Progenitor cell of endocrine pancreas (in vitro differentiated cells): Measurements from ENCODE around the gene STX4. TPM values are rescaled to one million over a fixed set of nuclear protein-coding genes. Genes with fewer than 3 reads are reported as not detected.
A peak's percentile ranks its signal among the peaks of the same experiment; 100 is the strongest.

Experiments
- DNase-seq: peaks from one replicate; pipeline ENCODE4 v3.0.0; 2021; ENCODE audit warnings: low spot score; ENCODE audit not compliant: unreplicated experiment
- H3K27ac Mint-ChIP-seq: 2 replicates; pipeline ENCODE4 v1.8.0; 2021; ENCODE audit warnings: mild to moderate bottlenecking, moderate library complexity, mixed read lengths
- H3K27me3 Mint-ChIP-seq: 2 replicates; pipeline ENCODE4 v1.8.0; 2021; ENCODE audit warnings: mixed read lengths
- H3K36me3 Mint-ChIP-seq: 2 replicates; pipeline ENCODE4 v1.8.0; 2022; ENCODE audit warnings: mixed read lengths; ENCODE audit not compliant: insufficient read depth
- H3K4me1 Mint-ChIP-seq: 2 replicates; pipeline ENCODE4 v1.8.0; 2021; ENCODE audit warnings: low read depth, mixed read lengths
- H3K4me3 Mint-ChIP-seq: 2 replicates; pipeline ENCODE4 v1.8.0; 2021; ENCODE audit warnings: low read depth, mild to moderate bottlenecking, moderate library complexity, mixed read lengths
- H3K9me3 Mint-ChIP-seq: 2 replicates; pipeline ENCODE4 v1.8.0; 2021; ENCODE audit warnings: low read depth, mixed read lengths
- total RNA-seq: library from RNA; stranded (reverse); gene quantifications from 2 replicates; pipeline ENCODE4 v1.2.1, GENCODE V29; 2021
- TF ChIP-seq, protein P1 (sequence below): fragments of 200-600 bp; sonication (generic); IDR thresholded peaks from one replicate; pipeline ENCODE4 v1.5.0; 2021; ENCODE audit warnings: antibody characterized with exemption, mild to moderate bottlenecking; ENCODE audit not compliant: unreplicated experiment

Gene STX4
- total RNA-seq, 1 donor from 2014 or later: 50.3 TPM

- H3K9me3 Mint-ChIP-seq: no peaks in the 10 kb centered on the region
- TF ChIP-seq, protein P1, sequence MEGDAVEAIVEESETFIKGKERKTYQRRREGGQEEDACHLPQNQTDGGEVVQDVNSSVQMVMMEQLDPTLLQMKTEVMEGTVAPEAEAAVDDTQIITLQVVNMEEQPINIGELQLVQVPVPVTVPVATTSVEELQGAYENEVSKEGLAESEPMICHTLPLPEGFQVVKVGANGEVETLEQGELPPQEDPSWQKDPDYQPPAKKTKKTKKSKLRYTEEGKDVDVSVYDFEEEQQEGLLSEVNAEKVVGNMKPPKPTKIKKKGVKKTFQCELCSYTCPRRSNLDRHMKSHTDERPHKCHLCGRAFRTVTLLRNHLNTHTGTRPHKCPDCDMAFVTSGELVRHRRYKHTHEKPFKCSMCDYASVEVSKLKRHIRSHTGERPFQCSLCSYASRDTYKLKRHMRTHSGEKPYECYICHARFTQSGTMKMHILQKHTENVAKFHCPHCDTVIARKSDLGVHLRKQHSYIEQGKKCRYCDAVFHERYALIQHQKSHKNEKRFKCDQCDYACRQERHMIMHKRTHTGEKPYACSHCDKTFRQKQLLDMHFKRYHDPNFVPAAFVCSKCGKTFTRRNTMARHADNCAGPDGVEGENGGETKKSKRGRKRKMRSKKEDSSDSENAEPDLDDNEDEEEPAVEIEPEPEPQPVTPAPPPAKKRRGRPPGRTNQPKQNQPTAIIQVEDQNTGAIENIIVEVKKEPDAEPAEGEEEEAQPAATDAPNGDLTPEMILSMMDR: peak; percentile 18
- peaks cover 19% of the 10 kb centered on the region for H3K4me1 Mint-ChIP-seq
- peaks cover 4% of the 10 kb centered on the region for H3K36me3 Mint-ChIP-seq
- H3K27ac Mint-ChIP-seq: peak within 1 kb of the TSS; percentile 99
- H3K4me3 Mint-ChIP-seq: peak within 1 kb of the TSS; percentile 99
- DNase-seq: peak; percentile 89
- no peaks in the 10 kb centered on the region for H3K27me3 Mint-ChIP-seq
These were observed 40.8 kb downstream of the STX4 start, which contains the start of the genes ZNF646 and ZNF668 for GRCh38 chr16:31073970-31074813. Gene ZNF646, plus strand, starts transcription at chr16:31074422. Its CDS starts 1,903 bp downstream, at chr16:31076325. Gene ZNF668, minus strand, starts transcription at chr16:31074240. Its CDS starts 9,781 bp downstream, at chr16:31064459.

GRCh38 chr16:31074814-31075183 is 41.4 kb downstream of the STX4 start:
- TF ChIP-seq, protein P1: no peak
- DNase-seq: no peak
- Mint-ChIP-seq H3K27me3 (no peaks in the 10 kb centered on the region), H3K4me1 (peaks cover 19% of the 10 kb centered on the region), H3K4me3 (peak overlapping the region; percentile 91), H3K9me3 (no peaks in the 10 kb centered on the region), H3K27ac (peak overlapping the region; percentile 96), H3K36me3 (peaks cover 4% of the 10 kb centered on the region)

DNA sequence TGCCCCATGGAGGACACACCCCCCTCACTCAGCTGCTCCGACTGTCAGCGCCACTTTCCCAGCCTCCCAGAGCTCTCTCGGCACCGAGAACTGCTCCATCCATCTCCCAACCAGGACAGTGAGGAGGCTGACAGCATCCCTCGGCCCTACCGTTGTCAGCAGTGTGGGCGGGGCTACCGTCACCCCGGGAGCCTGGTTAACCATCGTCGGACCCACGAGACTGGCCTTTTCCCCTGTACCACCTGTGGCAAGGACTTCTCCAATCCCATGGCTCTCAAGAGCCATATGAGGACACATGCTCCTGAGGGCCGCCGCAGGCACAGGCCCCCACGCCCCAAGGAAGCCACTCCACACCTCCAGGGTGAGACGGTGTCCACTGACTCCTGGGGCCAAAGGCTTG is 43.0 kb downstream of the STX4 start:
- Mint-ChIP-seq H3K27ac (no peak overlapping the region), H3K9me3 (no peaks in the 10 kb centered on the region), H3K4me3 (peak overlapping the region; percentile 91), H3K4me1 (peaks cover 19% of the 10 kb centered on the region), H3K27me3 (no peaks in the 10 kb centered on the region), H3K36me3 (peaks cover 4% of the 10 kb centered on the region)
- no peak for DNase-seq
- TF ChIP-seq, protein P1: no peak

- DNase-seq: no peak
- H3K27ac Mint-ChIP-seq: no peak overlapping the region
- no peaks in the 10 kb centered on the region for H3K27me3 Mint-ChIP-seq
- H3K36me3 Mint-ChIP-seq: peaks cover 4% of the 10 kb centered on the region
- TF ChIP-seq, protein P1: no peak
- no peak overlapping the region for H3K4me3 Mint-ChIP-seq
- H3K9me3 Mint-ChIP-seq: no peaks in the 10 kb centered on the region
- H3K4me1 Mint-ChIP-seq: peaks cover 13% of the 10 kb centered on the region
These were observed 43.7 kb downstream of the STX4 start for GRCh38 chr16:31077024-31077423.

DNA sequence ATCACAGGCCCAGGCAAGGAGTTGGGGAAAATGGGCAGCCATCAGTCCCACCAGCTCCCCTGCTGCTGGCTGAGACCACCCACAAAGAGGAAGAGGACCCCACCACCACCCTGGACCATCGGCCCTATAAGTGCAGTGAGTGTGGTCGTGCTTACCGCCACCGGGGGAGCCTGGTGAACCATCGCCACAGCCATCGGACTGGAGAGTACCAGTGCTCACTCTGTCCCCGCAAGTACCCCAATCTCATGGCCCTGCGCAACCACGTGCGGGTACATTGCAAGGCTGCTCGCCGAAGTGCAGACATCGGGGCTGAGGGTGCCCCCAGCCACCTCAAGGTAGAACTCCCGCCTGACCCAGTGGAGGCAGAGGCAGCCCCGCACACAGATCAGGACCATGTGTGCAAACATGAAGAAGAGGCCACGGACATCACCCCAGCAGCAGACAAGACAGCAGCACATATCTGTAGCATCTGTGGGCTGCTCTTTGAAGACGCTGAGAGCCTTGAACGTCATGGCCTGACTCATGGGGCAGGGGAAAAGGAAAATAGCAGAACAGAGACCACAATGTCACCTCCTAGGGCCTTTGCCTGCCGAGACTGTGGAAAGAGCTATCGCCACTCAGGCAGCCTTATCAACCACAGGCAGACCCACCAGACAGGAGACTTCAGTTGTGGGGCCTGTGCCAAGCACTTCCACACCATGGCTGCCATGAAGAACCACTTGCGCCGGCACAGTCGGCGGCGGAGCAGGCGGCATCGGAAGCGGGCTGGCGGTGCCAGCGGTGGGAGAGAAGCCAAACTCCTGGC is 44.4 kb downstream of the STX4 start:
- no peak for DNase-seq

More for the DNA sequence above, 44.4 kb downstream of the STX4 start:
- Mint-ChIP-seq H3K27ac (no peak overlapping the region), H3K9me3 (no peaks in the 10 kb centered on the region), H3K4me1 (peaks cover 7% of the 10 kb centered on the region), H3K27me3 (no peaks in the 10 kb centered on the region), H3K4me3 (no peak overlapping the region), H3K36me3 (peaks cover 4% of the 10 kb centered on the region)
- TF ChIP-seq, protein P1: no peak
